Cortex of kidney (tissue), 1 donor: ENCODE results near the gene FBXL16.
"Not testable (repeated sequence)": the region's sequence is repeated elsewhere in the genome, so short reads cannot be mapped to it uniquely, and the experiment has no call there.

Experiments used
- DNase-seq: peaks from one replicate; lab custom pipeline; 2025; lab: John Stamatoyannopoulos, UW

The FBXL16 gene

DNA sequence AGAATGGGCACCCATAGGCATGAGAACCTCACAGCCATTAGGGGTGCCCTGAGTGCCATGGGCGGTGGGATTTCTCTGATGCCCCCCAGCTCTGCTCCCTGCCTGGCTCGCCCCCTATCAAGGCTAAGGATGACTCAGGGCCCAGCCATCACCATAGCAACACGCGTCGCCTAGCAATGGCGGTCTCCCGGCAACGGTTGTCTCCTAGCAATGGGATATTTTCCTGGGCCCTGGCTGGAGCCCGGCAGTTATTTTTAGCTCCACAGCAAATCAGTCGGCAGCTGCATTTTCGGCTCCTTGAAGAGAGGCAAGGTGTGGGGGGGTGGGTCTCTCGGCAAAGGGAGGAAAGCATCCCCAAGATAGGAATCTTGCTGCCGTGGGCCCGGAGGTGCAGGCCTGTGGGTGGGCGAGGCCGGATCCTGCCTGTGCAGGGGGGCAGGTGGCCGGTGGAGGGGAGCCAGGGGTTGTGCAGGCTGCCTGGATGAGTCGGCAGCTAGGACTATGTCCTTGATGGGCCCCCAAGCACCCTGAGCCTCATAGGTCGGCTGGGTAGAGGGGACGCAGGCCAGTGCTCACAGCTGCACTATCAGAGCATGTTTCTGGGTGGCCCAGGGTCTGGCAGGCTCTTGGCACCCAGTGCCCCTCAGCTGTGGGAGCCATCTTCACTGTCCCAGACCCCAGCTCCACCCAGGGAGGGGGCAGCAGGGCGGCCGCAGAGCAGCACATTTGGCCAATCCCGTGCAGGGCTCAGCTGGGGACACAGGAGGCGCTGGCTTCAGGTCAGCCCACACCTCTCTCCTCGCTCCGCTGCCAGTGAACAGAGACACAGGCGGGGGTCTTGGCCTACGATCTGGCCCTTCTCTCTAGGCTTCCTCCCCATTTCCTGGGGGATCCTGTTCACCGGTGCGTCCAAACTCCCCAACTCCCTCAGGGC is 4.2 kb upstream of the FBXL16 start:
- no peak for DNase-seq

DNA sequence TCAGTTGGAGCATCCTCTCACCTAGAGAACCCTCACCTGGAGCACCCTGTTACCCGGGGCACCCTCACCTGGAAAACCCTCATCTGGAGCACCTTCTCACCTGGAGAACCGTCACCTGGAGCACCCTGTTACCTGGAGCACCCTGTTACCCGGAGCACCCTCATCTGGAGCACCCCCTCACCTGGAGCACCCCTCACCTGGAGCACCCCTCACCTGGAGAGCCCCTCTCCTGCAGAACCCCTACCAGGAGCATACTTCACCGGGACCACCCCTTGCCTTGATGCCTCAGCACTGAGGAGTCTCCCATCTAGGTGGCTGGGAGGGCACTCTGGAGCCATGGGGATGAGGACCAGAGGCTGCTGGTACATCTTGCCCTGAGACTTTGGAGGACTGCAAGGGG is 3.4 kb upstream of the FBXL16 start:
- DNase-seq = no peak

DNA sequence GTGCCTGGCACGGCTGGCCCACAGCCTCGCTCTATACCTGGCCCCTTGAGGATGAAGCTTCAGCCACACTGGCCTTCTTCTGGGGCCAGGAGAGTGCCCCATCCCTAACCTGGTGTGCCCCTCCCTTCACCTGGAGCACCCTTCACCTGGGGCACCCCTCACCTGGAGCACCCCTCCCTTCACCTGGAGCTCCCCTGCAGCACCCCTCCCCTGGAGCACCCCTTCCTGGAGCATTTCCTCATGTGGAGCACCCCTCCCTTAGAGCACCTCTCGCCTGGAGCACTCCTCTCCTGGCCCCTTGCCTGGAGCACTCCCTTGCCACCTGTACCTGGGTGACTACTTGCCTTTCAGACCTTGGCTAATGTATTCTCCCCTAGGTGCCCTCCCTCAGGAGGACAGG is 2.4 kb upstream of the FBXL16 start:
- no peak for DNase-seq

DNA sequence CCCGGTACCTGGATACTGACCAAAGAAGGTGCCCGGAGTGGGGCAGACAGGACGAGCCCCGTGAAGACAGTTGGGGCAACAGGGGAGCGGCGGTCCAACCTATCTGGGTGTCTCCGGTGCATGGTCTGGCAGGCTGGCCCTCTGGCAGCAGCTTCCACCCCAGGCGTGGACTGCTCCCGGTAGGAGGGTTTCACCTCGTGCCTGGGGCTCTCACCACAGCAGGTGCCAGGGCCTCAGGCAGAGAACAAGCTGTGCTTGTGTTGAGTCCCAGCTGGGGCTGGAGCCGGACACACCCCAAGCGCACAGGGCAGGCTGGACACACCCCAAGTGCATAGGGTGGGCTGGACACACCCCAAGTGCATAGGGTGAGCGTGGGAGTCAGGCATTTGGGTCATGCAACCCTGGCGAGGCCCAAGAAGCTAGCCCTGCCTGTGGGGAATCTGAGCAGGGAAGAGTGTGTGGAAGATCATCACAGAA is 1.5 kb upstream of the FBXL16 start:
- DNase-seq = no peak

DNA sequence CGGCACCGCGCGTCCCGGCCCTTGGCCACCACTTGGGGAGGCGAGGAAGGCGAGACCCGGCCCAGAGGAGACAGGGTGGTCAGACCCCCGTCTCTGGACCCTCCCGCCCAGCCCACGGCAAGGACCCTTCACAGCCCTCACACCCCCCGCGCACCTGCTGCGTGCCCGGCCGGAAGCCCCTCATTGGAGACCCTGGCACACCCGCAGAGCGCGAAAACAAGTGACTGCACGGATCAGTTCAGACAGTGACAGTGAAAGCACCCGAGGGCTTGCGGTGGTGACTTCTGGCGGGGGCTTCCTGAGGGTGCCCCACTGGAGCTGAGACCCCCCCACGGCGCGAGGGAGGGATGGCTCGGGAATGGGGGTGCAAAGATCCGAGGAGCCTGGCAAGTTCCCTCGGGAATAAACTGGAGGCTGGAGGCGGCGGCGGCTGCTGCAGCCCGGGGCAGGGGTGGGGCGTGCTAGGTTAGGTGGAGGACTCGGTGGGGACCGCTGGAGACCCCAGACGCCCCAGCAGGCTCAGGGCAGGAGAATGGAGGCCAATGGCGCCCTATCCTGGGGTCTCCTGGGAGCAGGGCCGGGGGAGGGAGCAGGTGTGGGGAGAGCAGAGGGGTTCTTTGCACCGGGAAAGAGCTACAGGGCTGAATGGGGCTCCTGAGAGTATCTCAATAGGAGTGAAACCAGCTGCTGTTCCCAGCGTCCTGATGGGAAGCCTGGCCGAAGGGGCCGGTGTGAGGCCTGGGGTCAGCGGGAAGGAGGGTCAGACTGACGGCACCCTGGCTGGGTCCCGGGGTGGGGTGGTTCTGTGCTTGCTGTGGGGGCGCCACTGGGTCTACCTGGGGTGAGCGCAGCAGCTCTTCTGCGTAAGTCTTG is 824 bp upstream of the FBXL16 start:
- no peak for DNase-seq

DNA sequence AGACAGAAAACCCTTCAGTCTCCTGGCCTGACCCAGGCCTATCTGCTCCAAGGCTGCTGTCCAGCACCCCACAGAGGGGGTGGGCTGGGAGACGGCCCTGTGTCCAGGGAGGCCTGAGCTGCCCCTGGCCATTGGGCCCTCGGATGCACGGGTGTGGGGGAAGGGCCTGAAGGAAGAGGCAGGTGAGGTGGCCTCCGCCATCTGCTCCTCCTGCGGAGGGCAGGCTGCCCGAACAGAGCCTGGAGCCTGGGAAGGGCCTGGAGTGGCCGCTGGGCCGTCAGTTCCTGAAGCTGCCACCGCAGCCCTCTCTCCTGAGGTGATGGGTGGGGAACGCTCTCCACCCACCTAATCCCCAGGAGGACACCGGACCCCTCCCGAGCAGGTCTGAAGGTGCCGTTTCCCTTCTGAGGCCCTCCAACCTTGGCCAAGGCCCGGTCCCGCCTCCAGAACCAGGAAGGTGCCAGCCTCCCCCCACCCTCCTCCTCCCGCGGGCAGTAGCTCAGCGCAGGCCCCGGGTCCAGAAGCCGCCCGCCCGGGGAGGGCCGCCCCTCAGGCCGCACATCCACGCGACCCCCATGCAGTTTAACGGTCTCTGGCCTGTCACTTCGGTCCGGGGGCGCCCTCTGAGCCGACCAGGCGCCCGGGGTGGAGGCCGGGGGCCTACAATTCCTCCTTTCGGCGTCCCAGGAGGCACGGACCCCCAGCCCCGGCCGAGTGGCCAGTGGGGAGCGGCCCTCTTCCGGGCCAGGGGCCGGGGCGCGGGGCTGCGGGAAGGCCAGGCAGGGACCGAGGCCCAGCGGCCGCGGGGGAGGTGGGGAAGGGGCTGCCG is 835 bp downstream of the FBXL16 start:
- DNase-seq = no peak

DNA sequence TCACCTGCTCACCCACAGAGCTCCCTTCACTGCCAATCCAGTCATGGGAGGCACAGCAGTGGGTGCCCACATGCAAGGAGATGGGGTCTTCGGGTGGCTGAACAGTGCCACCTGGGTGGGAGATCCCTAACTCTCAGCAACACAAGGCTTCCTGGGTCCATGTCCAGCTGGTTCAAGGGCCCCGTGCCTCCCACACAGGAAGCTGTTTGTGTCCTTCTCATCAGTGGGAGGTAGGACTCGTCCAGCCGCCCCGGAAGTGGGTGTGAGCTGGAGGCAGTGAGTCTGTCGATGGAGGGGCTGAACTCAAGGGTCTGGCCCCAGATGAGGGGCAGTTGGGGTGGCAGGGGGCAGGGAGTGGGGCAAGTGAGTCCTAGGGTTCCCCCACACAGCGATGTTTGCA is 1.6 kb downstream of the FBXL16 start:
- DNase-seq = no peak

DNA sequence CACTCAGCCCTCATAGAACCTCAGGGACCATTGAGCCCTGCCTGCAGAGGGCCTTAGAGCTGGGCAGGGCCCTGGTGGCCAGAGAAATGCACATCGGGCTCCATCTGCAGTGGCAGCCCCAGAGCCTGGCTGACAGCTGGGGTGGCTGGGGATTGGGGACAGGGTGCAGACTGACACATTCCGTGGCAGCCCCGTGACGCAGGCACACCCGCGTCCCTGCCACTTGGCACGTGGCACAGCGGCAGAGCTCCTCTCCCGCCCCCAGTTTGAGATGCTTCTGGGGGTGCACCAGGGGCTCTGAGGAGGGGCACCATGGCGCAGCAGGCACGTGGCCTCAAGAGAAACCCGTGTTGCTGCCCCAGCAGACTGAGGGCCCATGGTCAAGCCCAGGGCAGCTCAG is 2.2 kb downstream of the FBXL16 start:
- DNase-seq = no peak

DNA sequence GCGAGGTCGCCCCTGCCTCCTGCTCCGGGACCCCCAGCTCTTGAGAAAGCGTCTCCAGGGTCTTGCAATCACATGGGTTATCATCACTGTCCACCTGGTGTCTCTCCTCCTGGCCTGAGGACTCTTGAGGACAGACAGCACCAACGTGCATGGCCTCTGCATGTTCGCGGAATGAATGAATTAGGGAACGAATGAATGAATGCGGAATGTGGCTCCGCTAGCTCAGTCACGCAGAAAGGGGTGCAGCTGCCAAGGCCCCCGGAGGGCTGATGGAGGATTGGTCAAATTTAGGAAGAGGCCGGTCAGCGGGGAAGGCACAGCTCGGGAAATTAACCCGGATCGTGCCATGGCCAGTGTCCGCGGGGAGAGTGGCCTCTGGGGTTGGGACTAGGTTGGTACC is 3.3 kb downstream of the FBXL16 start:
- DNase-seq = no peak

DNA sequence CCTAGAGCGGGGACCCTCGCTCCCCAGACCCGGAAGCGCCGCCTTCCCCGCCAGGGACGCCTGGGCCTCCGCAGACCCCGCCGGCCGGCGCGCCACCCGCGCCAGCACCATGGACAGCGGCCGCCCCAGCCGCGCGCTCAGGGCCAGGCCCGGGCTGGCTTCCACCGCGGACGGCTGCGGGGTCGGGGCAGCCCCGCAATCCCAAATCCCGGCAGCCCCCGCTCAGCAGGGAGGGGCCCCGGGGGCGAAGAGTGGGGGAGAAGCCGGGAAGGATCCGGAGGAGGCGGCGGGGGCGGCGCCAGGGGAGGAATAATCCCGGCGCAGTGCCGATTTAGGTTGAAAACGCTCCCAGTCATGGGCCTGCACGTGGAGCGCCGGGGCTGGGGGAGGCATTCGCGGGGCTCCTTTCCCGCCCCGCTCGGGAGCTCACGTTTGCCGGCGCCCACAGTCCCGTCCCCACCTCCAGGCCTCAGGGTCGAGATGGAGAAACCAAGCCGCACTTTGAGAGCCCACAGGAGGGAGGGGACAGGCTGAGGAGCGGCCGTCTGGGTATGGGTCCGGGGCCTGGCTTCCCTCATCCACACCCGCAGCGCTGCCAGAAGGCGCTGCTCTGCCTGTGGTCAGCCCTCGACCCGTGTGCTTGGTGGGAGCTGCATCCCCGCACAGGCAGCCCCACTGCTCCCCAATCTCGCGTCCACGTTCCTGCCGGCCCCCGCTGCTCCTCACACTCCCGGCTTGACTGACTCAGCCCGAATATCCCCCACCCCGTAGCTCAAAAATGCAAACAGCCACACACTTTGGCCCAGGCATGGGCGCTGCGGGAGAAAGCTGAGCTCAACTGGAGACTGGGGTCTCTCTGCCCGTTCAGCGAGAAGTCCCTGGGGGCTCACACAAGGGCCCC is 4.7 kb downstream of the FBXL16 start:
- DNase-seq = no peak

DNA sequence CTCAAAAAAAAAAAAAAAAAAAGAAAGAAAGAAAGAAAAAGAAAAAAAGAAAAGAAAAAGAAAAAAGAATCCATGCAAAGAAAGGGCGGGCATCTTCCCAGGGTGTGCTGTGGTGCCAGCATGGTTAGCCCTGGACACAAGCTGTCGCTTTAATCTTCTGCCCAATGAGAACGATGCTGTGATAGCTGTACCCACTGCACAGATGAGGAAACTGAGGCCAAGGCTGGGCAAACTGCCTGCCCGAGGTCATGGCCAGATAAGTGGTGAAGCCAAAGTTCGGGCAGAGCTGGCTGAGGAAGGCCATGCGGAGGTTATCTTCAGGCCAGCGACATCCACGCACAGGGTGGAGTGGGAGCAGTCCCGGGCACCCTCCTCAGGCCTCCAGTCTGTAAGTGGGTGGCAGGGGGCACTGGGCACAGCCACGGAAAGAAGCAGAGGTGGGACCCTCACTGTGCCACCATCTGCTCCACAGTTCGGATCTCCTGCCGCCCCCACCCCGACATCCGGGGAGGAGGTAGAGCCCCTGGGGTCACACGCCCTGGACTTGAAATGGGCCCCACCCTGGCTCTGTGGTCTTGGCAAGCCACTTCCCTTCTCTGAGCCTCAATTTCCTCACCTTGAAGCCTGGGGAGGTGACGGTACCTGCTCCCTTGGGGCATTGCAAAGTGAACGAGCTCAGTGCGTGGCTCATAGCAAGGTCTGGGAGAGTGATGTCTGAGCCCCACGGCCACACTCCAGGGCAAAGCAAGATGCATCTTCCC is 6.5 kb downstream of the FBXL16 start:
- no peak for DNase-seq

DNA sequence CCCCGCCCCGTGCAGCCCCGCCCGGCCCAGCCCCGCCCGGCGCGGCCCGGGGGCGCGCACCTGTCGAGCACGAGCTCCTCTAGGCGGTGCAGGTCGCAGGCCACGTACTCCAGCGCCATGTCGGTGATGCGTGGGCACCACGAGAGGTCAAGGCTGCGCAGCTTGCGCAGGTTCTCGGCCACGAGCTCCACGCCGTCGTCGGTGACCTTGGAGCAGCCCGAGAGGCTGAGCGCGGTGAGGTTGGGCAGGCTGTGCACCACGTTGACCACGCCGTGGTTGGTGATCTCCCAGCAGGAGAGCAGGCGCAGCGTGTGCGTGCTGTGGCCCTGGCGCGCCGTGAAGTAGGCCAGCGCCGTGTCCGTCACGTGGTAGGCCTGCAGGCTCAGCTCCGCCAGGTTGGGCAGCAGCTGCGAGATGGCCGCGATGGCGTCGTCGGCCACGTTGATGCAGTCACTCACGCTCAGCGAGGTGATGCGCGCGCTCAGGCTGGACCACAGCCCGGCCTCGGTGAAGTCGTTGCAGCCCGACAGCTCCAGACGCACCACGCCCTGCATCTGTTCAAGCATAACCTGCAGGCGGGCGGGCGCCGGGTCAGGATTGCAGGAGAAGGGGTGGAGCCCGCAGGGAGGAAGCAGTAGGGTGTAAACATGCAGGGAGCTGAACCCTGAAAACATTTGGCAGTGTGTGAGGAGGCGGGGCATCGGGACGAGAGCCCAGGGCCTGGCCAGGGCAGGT is 10.1 kb downstream of the FBXL16 start:
- DNase-seq = no peak

DNA sequence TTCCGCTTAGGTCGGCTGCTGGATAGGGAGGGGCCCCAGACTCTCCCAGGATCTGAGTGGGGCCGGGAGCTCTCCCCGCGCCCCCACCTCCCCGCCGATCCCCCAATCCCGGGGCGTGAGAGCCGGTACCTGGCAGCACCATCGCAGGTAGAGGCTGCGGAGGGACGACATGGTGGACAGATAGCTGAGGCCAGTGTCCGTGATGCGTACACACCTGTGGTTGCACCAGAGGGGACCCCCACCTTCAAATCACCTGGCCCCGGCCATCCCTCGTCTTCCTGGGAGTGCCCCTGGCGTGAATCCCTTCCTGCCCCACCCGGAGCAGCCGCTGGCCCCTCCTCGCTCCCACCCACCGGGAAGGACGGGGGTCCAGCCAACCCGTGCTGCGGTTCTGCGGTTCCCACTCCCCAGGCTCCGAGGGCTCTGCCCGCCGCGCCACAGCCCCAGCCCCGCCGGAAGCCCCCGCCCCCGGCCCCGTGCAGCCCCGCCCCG is 10.7 kb downstream of the FBXL16 start:
- no peak for DNase-seq

DNA sequence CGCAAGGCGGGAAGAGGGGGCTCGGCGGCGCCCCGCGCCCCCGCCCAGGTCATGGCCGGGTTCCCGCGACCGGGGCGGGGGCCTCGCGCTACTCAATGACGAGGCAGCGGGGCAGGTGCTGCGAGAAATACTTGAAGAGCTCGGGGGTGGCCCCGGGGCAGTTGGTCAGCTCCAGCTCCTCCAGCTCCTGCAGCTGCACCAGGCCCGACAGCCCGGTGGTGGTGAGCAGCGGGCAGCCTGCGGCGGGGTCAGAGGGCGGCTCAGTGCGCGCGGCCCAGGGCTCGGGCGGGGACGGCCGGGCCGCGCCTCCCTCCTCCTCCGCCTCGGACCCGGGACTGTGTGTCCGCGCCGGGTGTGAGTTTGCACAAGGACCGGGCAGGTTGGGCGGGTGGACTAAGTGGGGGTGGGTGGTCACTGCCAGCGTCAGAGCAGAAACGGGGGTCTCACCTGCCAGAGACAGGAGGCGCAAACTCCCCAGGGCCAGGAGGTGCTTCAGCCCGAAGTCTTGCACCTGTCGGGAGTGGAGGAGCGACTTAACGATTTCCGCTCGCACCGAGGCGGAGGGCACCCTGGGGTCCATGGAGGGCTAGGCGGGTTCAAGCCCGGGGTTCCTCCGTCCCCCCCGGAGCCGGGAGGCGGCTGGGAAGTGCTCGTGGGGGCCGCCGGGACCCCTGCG is 11.3 kb downstream of the FBXL16 start:
- DNase-seq = no peak

DNA sequence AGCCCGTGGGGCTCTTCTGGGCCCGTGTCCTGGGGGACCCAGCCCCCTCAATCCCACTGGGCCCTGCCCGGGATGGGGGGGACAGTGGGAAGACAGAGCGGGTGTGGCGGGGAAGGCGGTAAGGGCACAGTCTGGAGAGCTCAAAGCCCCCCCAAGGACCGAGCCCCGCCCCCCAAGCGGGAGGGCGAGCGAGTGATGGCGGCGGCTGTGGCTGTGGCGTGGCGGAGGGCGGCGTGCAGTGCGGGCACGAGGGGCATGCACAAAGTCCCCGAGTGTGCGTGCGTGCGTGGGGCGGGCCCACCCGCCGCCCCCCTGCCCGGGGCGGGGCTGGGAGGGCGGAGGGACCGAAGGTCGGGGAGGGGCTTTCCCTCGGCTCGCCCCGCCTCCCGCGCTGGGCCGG is 11.8 kb downstream of the FBXL16 start:
- no peak for DNase-seq

DNA sequence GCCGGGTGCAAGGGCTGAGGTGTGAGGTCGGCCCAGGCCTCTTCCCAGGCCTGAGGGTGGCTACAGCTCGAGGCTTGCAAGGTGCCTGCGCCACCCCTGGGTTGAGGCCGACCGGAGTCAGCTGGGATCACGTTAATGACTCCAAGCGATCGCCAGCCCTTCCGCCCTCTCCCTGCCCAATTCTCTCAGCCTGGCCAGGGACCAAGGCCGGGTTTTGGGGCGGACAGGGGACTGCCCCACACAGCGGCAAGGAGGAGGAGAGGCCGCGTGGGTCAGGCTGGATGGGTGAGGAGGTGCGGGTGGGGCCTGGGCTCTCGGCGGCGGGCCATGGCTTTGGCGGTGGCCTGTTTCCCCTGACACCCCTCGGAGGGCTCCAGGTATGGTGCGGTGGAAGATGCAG is 12.2 kb downstream of the FBXL16 start:
- no peak for DNase-seq

DNA sequence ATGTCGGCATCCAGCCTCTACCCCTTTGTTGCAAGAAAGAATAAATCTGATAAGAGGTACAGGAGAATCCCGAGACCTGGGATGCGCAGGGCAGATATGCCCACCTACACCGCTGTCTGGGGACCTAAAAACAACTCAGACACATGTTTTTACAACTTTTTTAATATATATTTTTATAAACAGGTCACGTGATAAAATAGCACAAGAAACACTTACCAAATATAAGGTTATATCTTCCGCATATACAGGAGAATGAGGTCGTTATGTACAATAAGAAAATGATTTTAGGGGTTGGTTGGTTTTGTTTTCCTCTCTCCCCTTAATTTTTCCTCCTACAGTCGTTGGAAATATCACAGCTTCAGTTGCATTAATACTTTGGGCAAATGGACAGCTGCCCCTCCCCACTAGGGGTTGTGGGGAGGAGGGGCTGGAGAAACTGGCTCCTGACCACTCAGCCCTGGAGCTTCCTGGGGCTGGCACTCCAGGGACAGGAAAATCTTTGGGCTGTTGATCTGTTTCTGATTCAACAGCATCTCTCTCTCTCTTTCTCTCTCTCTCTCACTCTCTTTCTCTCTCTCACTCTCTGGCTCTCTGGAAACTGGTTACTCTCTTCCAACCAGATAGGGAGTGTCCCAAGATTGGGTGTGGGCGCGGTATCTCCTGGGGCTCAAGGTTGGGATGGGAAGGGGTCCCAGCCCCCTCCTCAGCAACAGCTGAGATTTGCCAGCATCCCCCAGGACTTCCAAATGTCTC is 13.1 kb downstream of the FBXL16 start:
- DNase-seq = no peak

DNA sequence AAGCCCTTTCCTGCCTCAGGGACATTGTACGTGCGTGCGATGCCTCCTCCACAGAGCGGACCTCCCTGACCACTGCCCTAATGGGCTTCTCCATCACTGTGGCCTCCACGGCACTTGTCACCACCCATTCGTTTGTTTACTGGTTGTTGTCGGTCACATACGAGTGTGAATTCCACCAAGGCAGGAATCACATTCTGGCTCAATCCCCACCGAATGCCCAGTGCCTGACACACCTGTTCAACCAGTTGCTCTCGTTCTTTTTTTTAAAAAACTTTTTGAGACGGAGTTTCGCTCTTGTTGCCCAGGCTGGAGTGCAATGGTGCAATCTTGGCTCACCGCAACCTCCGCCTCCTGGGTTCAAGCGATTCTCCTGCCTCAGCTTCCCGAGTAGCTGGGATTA is 14.4 kb downstream of the FBXL16 start:
- not testable (repeated sequence) for DNase-seq
